Stimulated activated CD4-positive, alpha-beta T cell treated with anti-CD3 and anti-CD28 coated beads, Interleukin-4, amount 100 ng/mL, for 24 hours (primary cell): ENCODE results near the gene KLHL17.
"Not testable (repeated sequence)": the region's sequence is repeated elsewhere in the genome, so short reads cannot be mapped to it uniquely, and the experiment has no call there.

Source experiments
- DNase-seq: peaks from one replicate; pipeline ENCODE4 v3.0.0-alpha.2; 2020

KLHL17 gene

GRCh38 chr1:970242-970972 lies 10.0 kb downstream of the KLHL17 start:
- no peak for DNase-seq

- DNase-seq = no peak
Observed at GRCh38 chr1:970973-971730, 10.8 kb downstream of the KLHL17 start.

GRCh38 chr1:971751-972506 lies 11.5 kb downstream of the KLHL17 start:
- no peak for DNase-seq

- no peak for DNase-seq
Observed at GRCh38 chr1:972726-973458, 12.5 kb downstream of the KLHL17 start.

- DNase-seq = no peak
Observed at GRCh38 chr1:973459-974292, 13.3 kb downstream of the KLHL17 start.

DNA sequence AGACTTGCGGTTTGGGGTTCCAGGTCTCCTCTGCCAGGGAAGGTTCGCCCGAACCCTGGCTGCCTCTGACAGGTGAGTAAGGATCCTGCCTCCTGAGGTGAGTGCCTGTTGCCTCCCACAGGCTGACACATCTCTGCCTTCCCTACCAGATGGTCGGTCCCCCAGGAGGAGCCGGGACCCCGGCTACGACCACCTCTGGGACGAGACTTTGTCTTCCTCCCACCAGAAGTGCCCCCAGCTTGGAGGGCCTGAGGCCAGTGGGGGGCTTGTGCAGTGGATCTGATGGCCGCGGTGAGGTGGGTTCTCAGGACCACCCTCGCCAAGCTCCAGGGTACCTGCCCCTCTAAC lies 13.9 kb downstream of the KLHL17 start:
- DNase-seq = no peak

DNA sequence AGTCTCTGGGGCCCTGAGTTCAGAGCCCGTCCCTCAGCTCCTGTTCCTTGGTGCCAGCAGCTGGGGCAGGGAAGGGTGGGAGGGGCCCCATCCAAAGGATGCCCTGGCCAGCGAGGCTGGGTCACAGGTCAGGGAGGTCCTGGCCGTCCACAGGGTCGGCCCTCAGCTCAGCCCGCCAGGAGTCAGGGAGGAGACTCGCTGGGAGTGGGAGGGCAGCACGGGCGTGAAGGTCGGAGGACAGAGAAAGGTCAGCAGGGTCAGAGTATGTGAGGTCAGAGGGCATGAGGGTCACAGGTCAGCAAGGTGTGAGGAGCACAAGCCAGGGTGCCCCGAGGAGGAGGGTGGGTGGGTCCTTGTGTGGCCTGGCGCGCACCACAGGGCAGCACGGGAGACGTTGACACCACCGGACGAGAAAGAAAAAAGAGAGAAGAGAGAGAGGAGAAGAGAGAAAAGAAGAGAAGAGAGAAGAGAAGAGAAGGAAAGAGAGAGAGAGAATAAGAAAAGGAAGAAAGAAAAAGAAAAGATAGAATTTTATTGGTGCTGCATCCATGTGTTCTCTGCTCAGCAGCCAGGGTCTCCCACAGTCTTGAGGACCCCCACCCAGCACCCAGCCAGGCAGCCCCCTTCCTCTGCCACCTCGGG lies 14.4 kb downstream of the KLHL17 start:
- DNase-seq = no peak

- DNase-seq = no peak
Observed at GRCh38 chr1:975365-975764, 15.0 kb downstream of the KLHL17 start.

DNA sequence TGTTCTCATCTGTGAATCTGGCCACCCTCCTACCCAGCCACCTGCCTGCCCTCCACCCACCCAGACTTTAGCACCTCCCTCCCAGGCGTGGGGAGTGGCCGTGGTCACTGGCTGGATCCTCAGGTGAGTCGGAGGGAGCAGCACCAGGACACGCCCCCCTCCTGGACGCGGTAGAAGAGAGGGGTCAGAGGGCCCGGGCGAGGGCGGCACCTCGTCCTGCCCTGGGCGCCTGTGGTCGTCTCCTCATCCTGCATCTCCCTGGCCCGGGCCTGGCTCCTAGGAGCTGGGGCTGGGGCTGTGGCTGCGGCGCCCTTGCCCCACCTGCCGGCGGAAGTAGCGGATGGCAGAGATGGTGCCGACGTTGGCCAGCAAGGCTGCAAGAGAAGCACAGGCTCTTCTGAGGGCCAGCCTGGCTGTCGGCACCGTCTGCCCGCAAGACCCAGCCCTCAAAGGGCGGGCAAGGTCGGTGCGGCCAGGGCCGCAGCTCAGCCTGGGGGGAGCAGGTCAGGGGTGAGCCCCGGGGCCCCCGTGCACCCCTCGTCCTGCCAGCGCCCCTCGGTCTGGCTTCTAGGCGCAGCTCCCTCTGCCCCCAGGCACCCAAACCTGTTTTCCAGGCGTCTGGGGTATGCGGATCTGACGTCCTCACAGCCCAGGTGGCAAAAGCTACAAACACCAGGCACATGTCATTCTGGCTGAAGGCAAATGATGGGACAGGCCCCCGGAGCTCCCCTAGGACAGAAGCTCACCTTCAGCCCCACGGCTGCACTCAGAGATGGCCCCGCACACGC lies 15.7 kb downstream of the KLHL17 start:
- peak; percentile 46 for DNase-seq

DNA sequence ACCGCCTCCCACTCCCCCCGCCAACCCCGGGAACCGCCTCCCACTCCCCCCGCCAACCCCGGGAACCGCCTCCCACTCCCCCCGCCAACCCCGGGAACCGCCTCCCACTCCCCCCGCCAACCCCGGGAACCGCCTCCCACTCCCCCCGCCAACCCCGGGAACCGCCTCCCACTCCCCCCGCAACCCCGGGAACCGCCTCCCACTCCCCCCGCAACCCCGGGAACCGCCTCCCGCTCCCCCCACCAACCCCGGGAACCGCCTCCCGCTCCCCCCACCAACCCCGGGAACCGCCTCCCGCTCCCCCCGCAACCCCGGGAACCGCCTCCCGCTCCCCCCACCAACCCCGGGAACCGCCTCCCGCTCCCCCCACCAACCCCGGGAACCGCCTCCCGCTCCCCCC lies 16.4 kb downstream of the KLHL17 start:
- DNase-seq = not testable (repeated sequence)

DNA sequence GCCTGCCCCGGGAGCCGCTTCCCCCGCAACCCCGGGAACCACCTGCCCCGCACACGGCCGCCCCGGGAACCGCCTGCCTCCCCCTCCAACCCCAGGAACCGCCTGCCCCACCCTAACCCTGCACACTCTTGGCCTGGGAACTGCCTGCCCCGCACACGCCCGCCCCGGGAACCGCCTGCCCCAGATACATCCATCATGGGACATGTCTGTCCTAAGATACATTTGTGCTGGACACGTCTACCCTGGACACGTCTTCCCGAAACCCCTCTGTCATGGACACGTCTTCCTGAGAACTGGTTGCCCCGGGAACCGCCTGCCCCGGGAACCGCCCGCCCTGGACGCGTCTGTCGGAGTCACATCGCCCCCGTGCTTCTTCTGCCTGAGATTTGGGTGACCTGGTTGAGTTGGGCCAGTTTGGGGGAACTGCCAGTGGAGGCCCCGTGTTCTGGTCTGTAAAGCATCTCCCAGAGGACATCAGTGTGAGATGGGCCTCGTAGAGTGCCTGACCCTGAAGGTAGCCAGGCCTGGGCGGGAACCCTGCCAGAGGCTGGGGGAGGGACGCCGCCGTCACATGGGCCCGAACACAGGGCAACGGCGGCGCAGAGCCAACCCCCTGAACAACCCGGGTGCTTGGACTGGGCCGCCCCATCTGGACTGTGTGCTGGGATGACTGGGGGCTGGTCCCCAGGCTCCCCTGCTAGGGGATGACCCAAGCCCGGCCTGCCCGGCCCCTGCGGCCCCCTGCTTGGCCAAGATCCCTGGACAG lies 17.9 kb downstream of the KLHL17 start:
- no peak for DNase-seq

DNA sequence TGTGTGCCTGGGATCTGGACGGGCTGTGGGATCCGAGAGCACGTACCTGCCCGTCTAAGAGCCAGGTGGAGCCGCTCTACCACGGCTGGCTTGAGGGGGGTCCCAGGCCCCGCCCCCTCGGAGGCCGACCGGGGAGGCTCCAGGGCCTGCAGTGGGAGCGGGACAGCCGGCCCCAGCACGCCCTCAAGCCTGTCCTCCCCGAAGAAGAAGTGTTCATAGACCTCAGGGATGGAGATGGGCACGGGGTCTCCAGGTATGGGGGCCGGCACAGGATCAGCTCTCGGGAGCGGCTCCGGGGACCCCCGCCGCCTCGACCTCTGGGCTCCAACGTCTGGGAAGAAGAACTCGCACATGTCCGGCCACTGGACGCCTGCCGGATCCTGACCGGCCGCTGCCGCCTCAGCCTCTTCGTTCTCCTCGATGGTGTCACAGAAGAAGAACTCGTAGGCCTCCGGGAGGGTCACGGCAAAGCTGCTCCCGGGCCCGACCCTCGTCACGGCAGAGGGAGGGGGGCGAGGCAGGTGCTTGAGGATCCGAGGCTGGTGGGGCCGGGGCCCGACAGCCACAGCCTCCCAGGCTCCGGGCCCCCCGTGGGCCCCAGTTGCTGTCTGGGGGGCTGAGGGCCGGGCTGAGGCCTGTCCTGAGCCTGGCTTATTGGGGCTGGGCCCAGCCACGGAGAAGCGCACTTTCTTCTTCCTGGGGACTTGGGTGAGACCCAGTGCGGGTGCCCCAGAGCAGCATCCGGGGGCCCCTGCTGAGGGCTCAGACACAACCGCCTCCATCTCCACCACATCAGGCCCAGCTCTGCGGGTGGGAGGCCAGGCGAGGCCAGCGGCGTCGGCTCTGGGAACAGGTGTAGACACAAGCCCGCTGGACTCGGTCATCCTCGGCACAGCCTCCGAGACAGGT lies 18.7 kb downstream of the KLHL17 start:
- no peak for DNase-seq

- DNase-seq = no peak
Observed at GRCh38 chr1:979744-980072, 19.3 kb downstream of the KLHL17 start.

- DNase-seq = no peak
Observed at GRCh38 chr1:980137-980571, 19.8 kb downstream of the KLHL17 start.

- no peak for DNase-seq
Observed at GRCh38 chr1:980602-981395, 20.4 kb downstream of the KLHL17 start.

DNA sequence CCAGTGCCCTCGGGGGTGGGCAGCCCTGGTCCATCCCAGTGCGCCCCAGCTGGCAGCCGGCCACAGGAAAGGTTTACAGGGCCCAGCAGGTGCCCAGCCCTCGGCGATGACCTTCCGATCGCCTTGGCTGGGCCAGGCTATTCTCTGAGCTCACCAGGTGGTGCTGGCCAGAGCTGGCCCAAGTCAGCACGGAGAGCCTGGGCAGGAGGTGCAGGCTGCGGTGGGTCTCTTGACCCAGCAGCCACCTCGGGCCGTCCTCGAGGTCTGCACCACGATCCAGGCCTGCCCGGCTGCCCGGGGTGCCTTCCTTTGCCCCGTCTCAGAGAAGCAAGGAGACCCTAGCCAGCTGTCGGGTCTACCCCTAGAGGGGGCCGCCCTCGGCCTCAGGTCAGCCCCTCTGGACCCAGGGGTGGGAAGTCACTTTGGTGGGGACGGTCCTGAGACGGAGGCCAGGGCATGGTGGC lies 21.1 kb downstream of the KLHL17 start:
- no peak for DNase-seq

GRCh38 chr1:981955-982558 lies 21.7 kb downstream of the KLHL17 start, which contains the start of gene PERM1:
Gene PERM1 (minus strand): TSS chr1:982093. CDS start chr1:981029, 1,064 bp downstream.
- DNase-seq = no peak
